ENCODE results near the gene ARL5B.

ARL5B gene

DNA sequence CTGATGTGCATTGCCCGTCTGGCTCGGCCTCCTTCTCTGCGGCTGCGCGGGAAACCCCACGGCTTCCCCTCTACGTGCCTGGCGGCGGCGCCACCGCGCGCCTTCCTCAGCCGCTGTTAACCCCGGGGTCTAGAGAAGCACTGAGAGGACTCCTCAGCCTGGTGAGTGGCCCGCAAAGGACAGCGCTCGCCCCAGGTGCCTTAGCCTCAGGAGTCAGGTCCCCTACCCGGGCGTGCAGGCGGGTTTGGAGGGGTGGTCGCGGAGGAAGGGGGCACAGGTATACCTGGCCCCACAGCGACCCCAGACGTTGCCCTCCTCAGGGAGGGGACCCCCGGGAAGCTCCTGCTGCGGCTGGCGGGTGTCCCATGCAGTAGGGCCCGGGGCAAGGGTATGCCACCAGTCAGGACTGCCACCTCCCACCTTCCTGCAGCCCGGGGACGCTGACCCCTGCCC lies 51.0 kb downstream of the ARL5B start:
- Histone ChIP-seq H3K27me3 (ENCODE audit: control insufficient read depth, insufficient read depth, low read length) (no peaks in the 10 kb centered on the region), H3K9me3 (ENCODE audit: control insufficient read depth, insufficient read depth, low read depth, low read length) (no peaks in the 10 kb centered on the region), H3K27ac (ENCODE audit: low read depth, low read length) (no peak overlapping the region), H3K36me3 (ENCODE audit: control insufficient read depth, insufficient read depth, low read length) (no peaks in the 10 kb centered on the region), H3K9ac (ENCODE audit: low read length) (no peak overlapping the region), H3K4me1 (ENCODE audit: control insufficient read depth, insufficient read depth, low read length) (no peaks in the 10 kb centered on the region), H3K4me3 (ENCODE audit: low read depth, low read length) (no peak overlapping the region)

DNA sequence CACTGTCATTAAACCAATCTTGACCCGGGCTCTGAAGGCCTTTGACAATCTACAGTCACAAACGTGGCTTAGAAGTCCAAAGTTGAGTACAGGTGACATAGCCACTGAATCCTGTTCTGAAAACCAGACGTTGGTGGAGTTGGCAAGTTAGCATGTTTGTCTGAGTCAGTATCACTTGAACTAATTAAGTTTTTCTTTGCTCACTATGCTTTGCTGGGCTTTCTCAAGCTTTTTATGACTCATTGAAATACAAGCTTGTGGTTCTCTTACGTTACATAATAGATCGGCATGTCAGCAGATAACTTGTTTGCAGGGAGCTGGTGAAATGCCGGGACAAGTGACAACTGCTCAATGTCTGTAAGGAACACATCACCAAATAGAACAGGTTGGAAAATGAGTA lies 53.8 kb downstream of the ARL5B start:
- no peaks in the 10 kb centered on the region for H3K36me3 ChIP-seq (ENCODE audit: control insufficient read depth, insufficient read depth, low read length)
- no peak overlapping the region for H3K4me3 ChIP-seq (ENCODE audit: low read depth, low read length)
- no peaks in the 10 kb centered on the region for H3K9me3 ChIP-seq (ENCODE audit: control insufficient read depth, insufficient read depth, low read depth, low read length)
- no peaks in the 10 kb centered on the region for H3K27me3 ChIP-seq (ENCODE audit: control insufficient read depth, insufficient read depth, low read length)
- H3K9ac ChIP-seq (ENCODE audit: low read length): no peak overlapping the region
- H3K4me1 ChIP-seq (ENCODE audit: control insufficient read depth, insufficient read depth, low read length): no peaks in the 10 kb centered on the region
- H3K27ac ChIP-seq (ENCODE audit: low read depth, low read length): no peak overlapping the region

DNA sequence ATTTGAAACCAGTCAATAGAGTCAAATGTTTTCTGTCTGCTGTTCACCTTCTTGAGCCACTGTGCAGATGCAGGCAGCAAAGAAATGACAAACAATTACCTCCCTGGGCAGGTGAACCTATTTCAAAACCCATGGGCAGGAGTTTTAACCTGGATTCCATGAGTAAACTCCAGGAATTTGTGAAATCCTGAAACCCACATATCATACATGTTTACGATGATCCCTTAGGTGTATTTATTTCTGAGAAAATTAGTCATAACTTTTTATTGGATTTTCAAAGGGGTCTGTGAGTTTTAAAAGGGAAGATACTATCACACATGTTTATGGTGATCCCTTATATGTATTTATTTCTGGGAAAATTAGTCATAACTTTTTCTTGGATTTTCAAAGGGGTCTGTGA lies 59.8 kb downstream of the ARL5B start:
- Histone ChIP-seq H3K9ac (ENCODE audit: low read length) (no peak overlapping the region), H3K36me3 (ENCODE audit: control insufficient read depth, insufficient read depth, low read length) (no peaks in the 10 kb centered on the region), H3K9me3 (ENCODE audit: control insufficient read depth, insufficient read depth, low read depth, low read length) (no peaks in the 10 kb centered on the region), H3K27ac (ENCODE audit: low read depth, low read length) (no peak overlapping the region), H3K27me3 (ENCODE audit: control insufficient read depth, insufficient read depth, low read length) (no peaks in the 10 kb centered on the region), H3K4me1 (ENCODE audit: control insufficient read depth, insufficient read depth, low read length) (no peaks in the 10 kb centered on the region), H3K4me3 (ENCODE audit: low read depth, low read length) (no peak overlapping the region)

DNA sequence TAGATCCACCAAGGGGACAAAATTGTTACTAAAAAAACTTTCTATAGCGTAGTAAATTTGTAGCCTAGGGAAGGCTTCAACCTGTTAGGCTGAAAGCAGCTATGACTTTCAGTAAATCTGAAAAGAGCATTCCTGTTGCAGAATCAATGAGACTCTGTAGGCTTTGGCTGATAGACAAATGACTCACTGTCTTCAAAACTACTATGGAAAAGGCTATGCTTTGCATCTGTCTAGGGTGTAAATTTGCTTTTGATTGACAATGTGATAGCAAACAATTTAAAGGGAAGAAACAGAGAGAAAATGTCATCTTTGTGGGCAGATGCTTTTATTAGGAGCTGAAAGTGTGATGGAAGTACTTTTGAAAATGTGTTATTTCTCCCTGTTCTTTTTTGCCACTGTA lies 60.6 kb downstream of the ARL5B start:
- Histone ChIP-seq H3K27ac (ENCODE audit: low read depth, low read length) (no peak overlapping the region), H3K9me3 (ENCODE audit: control insufficient read depth, insufficient read depth, low read depth, low read length) (no peaks in the 10 kb centered on the region), H3K9ac (ENCODE audit: low read length) (no peak overlapping the region), H3K36me3 (ENCODE audit: control insufficient read depth, insufficient read depth, low read length) (no peaks in the 10 kb centered on the region), H3K4me3 (ENCODE audit: low read depth, low read length) (no peak overlapping the region), H3K27me3 (ENCODE audit: control insufficient read depth, insufficient read depth, low read length) (no peaks in the 10 kb centered on the region), H3K4me1 (ENCODE audit: control insufficient read depth, insufficient read depth, low read length) (no peaks in the 10 kb centered on the region)

- no peak overlapping the region for H3K9ac ChIP-seq (ENCODE audit: low read length)
- H3K27me3 ChIP-seq (ENCODE audit: control insufficient read depth, insufficient read depth, low read length): no peaks in the 10 kb centered on the region
- H3K36me3 ChIP-seq (ENCODE audit: control insufficient read depth, insufficient read depth, low read length): no peaks in the 10 kb centered on the region
- H3K4me3 ChIP-seq (ENCODE audit: low read depth, low read length): no peak overlapping the region
- H3K27ac ChIP-seq (ENCODE audit: low read depth, low read length): no peak overlapping the region
- no peaks in the 10 kb centered on the region for H3K4me1 ChIP-seq (ENCODE audit: control insufficient read depth, insufficient read depth, low read length)
- H3K9me3 ChIP-seq (ENCODE audit: control insufficient read depth, insufficient read depth, low read depth, low read length): no peaks in the 10 kb centered on the region
These were observed 61.8 kb downstream of the ARL5B start for GRCh38 chr10:18721067-18721466.

DNA sequence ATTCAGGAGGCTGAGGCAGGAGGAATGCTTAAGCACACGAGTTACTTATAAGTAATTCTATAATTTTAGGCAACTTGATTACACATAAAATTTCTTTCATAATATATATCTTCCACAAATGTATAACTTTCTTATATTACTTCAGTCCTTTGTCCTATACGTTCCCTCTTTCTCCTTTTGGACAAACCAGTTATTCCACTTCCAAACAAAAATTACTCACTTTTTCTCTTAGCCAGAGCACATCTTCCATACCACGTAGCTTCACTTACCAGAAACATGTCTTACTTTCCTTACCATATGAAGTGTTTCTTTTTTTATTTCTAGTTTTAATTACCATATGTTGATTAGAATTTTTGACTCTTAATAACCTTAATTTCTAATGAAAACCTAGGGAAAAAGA lies 64.6 kb downstream of the ARL5B start:
- Histone ChIP-seq H3K27me3 (ENCODE audit: control insufficient read depth, insufficient read depth, low read length) (no peaks in the 10 kb centered on the region), H3K9ac (ENCODE audit: low read length) (no peak overlapping the region), H3K27ac (ENCODE audit: low read depth, low read length) (no peak overlapping the region), H3K4me1 (ENCODE audit: control insufficient read depth, insufficient read depth, low read length) (no peaks in the 10 kb centered on the region), H3K4me3 (ENCODE audit: low read depth, low read length) (no peak overlapping the region), H3K9me3 (ENCODE audit: control insufficient read depth, insufficient read depth, low read depth, low read length) (no peaks in the 10 kb centered on the region), H3K36me3 (ENCODE audit: control insufficient read depth, insufficient read depth, low read length) (no peaks in the 10 kb centered on the region)
